IPS-11a (cell line): ENCODE data around the gene BAZ1B.
"Not testable (repeated sequence)": the region's sequence is repeated elsewhere in the genome, so short reads cannot be mapped to it uniquely, and the experiment has no call there.

Experiments
- H3K4me3 ChIP-seq: one replicate; pipeline ENCODE4 v1.5.1; 2013; ENCODE audit warnings: low read depth, low read length, control low read depth

The BAZ1B gene

GRCh38 chr7:73429622-73430505 lies 92.2 kb downstream of the BAZ1B start:
- H3K4me3 ChIP-seq, result no peak overlapping the region

GRCh38 chr7:73429215-73429614 lies 92.9 kb downstream of the BAZ1B start:
- no peak overlapping the region for H3K4me3 ChIP-seq

GRCh38 chr7:73427902-73428787 lies 93.9 kb downstream of the BAZ1B start:
- H3K4me3 ChIP-seq, result no peak overlapping the region

GRCh38 chr7:73426016-73426415 lies 96.1 kb downstream of the BAZ1B start:
- H3K4me3 ChIP-seq, result no peak overlapping the region

- H3K4me3 ChIP-seq, result no peak overlapping the region
Measured at GRCh38 chr7:73425356-73425983, 96.6 kb downstream of the BAZ1B start.

GRCh38 chr7:73424489-73424885 lies 97.6 kb downstream of the BAZ1B start:
- no peak overlapping the region for H3K4me3 ChIP-seq

GRCh38 chr7:73423519-73424488 lies 98.3 kb downstream of the BAZ1B start:
- no peak overlapping the region for H3K4me3 ChIP-seq

- H3K4me3 ChIP-seq, result not testable (repeated sequence)
Measured at GRCh38 chr7:73420610-73421009, 101.5 kb downstream of the BAZ1B start.

GRCh38 chr7:73420016-73420415 lies 102.1 kb downstream of the BAZ1B start:
- H3K4me3 ChIP-seq, result not testable (repeated sequence)

- H3K4me3 ChIP-seq, result no peak overlapping the region
Measured at GRCh38 chr7:73418113-73418703, 103.9 kb downstream of the BAZ1B start.

GRCh38 chr7:73410541-73411131 lies 111.5 kb downstream of the BAZ1B start:
- H3K4me3 ChIP-seq, result not testable (repeated sequence)

GRCh38 chr7:73404860-73405259 lies 117.2 kb downstream of the BAZ1B start:
- H3K4me3 ChIP-seq, result not testable (repeated sequence)

GRCh38 chr7:73399185-73400050 lies 122.7 kb downstream of the BAZ1B start:
- not testable (repeated sequence) for H3K4me3 ChIP-seq

GRCh38 chr7:73397521-73398281 lies 124.4 kb downstream of the BAZ1B start:
- H3K4me3 ChIP-seq, result peak overlapping the region; percentile 17

- H3K4me3 ChIP-seq, result no peak overlapping the region
Measured at GRCh38 chr7:73395538-73396503, 126.3 kb downstream of the BAZ1B start.

- H3K4me3 ChIP-seq, result no peak overlapping the region
Measured at GRCh38 chr7:73394422-73394821, 127.7 kb downstream of the BAZ1B start.

- no peak overlapping the region for H3K4me3 ChIP-seq
Measured at GRCh38 chr7:73391396-73391795, 130.7 kb downstream of the BAZ1B start.
